ENCODE data around the gene RGS6.

- no peak for TF ChIP-seq CTCF (IDR thresholded peaks at IDR 0.05)
- no peak for TF ChIP-seq POLR2A (IDR thresholded peaks at IDR 0.05)
- no peak for TF ChIP-seq POLR2AphosphoS5 (IDR thresholded peaks at IDR 0.05)
Observed at GRCh38 chr14:72565149-72565559, 632.9 kb downstream of the RGS6 start.
